ENCODE data around the gene TMEM109.
"Not testable (repeated sequence)": the region's sequence is repeated elsewhere in the genome, so short reads cannot be mapped to it uniquely, and the experiment has no call there.

TMEM109 gene

GRCh38 chr11:60878245-60879101, 35.5 kb upstream of the TMEM109 start:
- no peak for DNase-seq (ENCODE audit: low read depth)

GRCh38 chr11:60879104-60879503, 34.9 kb upstream of the TMEM109 start:
- no peak for DNase-seq (ENCODE audit: low read depth)

GRCh38 chr11:60879971-60880588, 33.9 kb upstream of the TMEM109 start:
- no peak for DNase-seq (ENCODE audit: low read depth)

GRCh38 chr11:60880643-60881282, 33.2 kb upstream of the TMEM109 start:
- DNase-seq (ENCODE audit: low read depth), result no peak

GRCh38 chr11:60887556-60887955, 26.4 kb upstream of the TMEM109 start:
- no peak for DNase-seq (ENCODE audit: low read depth)

- no peak for DNase-seq (ENCODE audit: low read depth)
Observed at GRCh38 chr11:60889869-60890311, 24.1 kb upstream of the TMEM109 start.

GRCh38 chr11:60890696-60891095, 23.3 kb upstream of the TMEM109 start:
- no peak for DNase-seq (ENCODE audit: low read depth)

GRCh38 chr11:60891103-60891741, 22.7 kb upstream of the TMEM109 start:
- DNase-seq (ENCODE audit: low read depth), result no peak

- DNase-seq (ENCODE audit: low read depth), result no peak
Observed at GRCh38 chr11:60895687-60896086, 18.3 kb upstream of the TMEM109 start.

- DNase-seq (ENCODE audit: low read depth), result no peak
Observed at GRCh38 chr11:60897496-60897895, 16.5 kb upstream of the TMEM109 start.

GRCh38 chr11:60899046-60899936, 14.7 kb upstream of the TMEM109 start:
- no peak for DNase-seq (ENCODE audit: low read depth)

- no peak for DNase-seq (ENCODE audit: low read depth)
Observed at GRCh38 chr11:60899977-60900376, 14.0 kb upstream of the TMEM109 start.

- no peak for DNase-seq (ENCODE audit: low read depth)
Observed at GRCh38 chr11:60900673-60901404, 13.1 kb upstream of the TMEM109 start.

- DNase-seq (ENCODE audit: low read depth), result no peak
Observed at GRCh38 chr11:60902625-60903024, 11.3 kb upstream of the TMEM109 start.

- no peak for DNase-seq (ENCODE audit: low read depth)
Observed at GRCh38 chr11:60905047-60905446, 8.9 kb upstream of the TMEM109 start.

- no peak for DNase-seq (ENCODE audit: low read depth)
Observed at GRCh38 chr11:60905551-60906113, 8.3 kb upstream of the TMEM109 start.

- DNase-seq (ENCODE audit: low read depth), result peak; percentile 95
Observed at GRCh38 chr11:60906132-60906972, 7.6 kb upstream of the TMEM109 start, which contains the start of gene PRPF19. Gene PRPF19, minus strand, starts transcription at chr11:60906585. Its CDS starts 203 bp downstream, at chr11:60906382.

- DNase-seq (ENCODE audit: low read depth), result no peak
Observed at GRCh38 chr11:60908803-60909202, 5.2 kb upstream of the TMEM109 start.

GRCh38 chr11:60909680-60910280, 4.2 kb upstream of the TMEM109 start:
- not testable (repeated sequence) for DNase-seq (ENCODE audit: low read depth)
